Measurements from ENCODE around the gene GSTO2.

The GSTO2 gene

GRCh38 chr10:104286939-104287338 is 18.0 kb downstream of the GSTO2 start:
- Histone ChIP-seq H3K4me1 (ENCODE audit: control insufficient read depth, insufficient read depth, low read length) (peaks cover 23% of the 10 kb centered on the region), H3K4me3 (ENCODE audit: low read length) (no peak overlapping the region), H3K36me3 (ENCODE audit: control insufficient read depth, insufficient read depth, low read length, severe bottlenecking) (no peaks in the 10 kb centered on the region), H3K9me3 (ENCODE audit: control insufficient read depth, low read length) (no peaks in the 10 kb centered on the region), H3K9ac (ENCODE audit: low read length) (no peak overlapping the region), H3K27me3 (replicated peaks; ENCODE audit: control insufficient read depth, insufficient read depth, low read length) (no peaks in the 10 kb centered on the region)
- DNase-seq (ENCODE audit: low read depth): no peak

GRCh38 chr10:104288355-104288754 is 19.4 kb downstream of the GSTO2 start:
- Histone ChIP-seq H3K9ac (ENCODE audit: low read length) (no peak overlapping the region), H3K4me1 (ENCODE audit: control insufficient read depth, insufficient read depth, low read length) (peaks cover 24% of the 10 kb centered on the region)

GRCh38 chr10:104291439-104291951 is 22.5 kb downstream of the GSTO2 start:
- Histone ChIP-seq H3K4me1 (ENCODE audit: control insufficient read depth, insufficient read depth, low read length) (peaks cover 11% of the 10 kb centered on the region), H3K9me3 (ENCODE audit: control insufficient read depth, low read length) (no peaks in the 10 kb centered on the region), H3K9ac (ENCODE audit: low read length) (peak overlapping the region; percentile 61), H3K27me3 (replicated peaks; ENCODE audit: control insufficient read depth, insufficient read depth, low read length) (no peaks in the 10 kb centered on the region), H3K36me3 (ENCODE audit: control insufficient read depth, insufficient read depth, low read length, severe bottlenecking) (no peaks in the 10 kb centered on the region), H3K4me3 (ENCODE audit: low read length) (peak overlapping the region; percentile 70)
- DNase-seq (ENCODE audit: low read depth): peak; percentile 96

More at GRCh38 chr10:104288355-104288754, 19.4 kb downstream of the GSTO2 start:
- DNase-seq (ENCODE audit: low read depth): no peak
- no peaks in the 10 kb centered on the region for H3K36me3 ChIP-seq (ENCODE audit: control insufficient read depth, insufficient read depth, low read length, severe bottlenecking)
- H3K9me3 ChIP-seq (ENCODE audit: control insufficient read depth, low read length): no peaks in the 10 kb centered on the region
- no peak overlapping the region for H3K4me3 ChIP-seq (ENCODE audit: low read length)
- H3K27me3 ChIP-seq (replicated peaks; ENCODE audit: control insufficient read depth, insufficient read depth, low read length): no peaks in the 10 kb centered on the region

GRCh38 chr10:104293011-104293410 is 24.0 kb downstream of the GSTO2 start:
- no peak overlapping the region for H3K4me3 ChIP-seq (ENCODE audit: low read length)
- peaks cover 11% of the 10 kb centered on the region for H3K4me1 ChIP-seq (ENCODE audit: control insufficient read depth, insufficient read depth, low read length)
- H3K27me3 ChIP-seq (replicated peaks; ENCODE audit: control insufficient read depth, insufficient read depth, low read length): no peaks in the 10 kb centered on the region
- H3K36me3 ChIP-seq (ENCODE audit: control insufficient read depth, insufficient read depth, low read length, severe bottlenecking): no peaks in the 10 kb centered on the region
- no peak for DNase-seq (ENCODE audit: low read depth)
- H3K9me3 ChIP-seq (ENCODE audit: control insufficient read depth, low read length): no peaks in the 10 kb centered on the region
- no peak overlapping the region for H3K9ac ChIP-seq (ENCODE audit: low read length)

GRCh38 chr10:104293781-104294321 is 24.9 kb downstream of the GSTO2 start:
- H3K4me1 ChIP-seq (ENCODE audit: control insufficient read depth, insufficient read depth, low read length): peaks cover 8% of the 10 kb centered on the region
- H3K9me3 ChIP-seq (ENCODE audit: control insufficient read depth, low read length): no peaks in the 10 kb centered on the region
- no peak for DNase-seq (ENCODE audit: low read depth)
- H3K36me3 ChIP-seq (ENCODE audit: control insufficient read depth, insufficient read depth, low read length, severe bottlenecking): no peaks in the 10 kb centered on the region
- H3K27me3 ChIP-seq (replicated peaks; ENCODE audit: control insufficient read depth, insufficient read depth, low read length): no peaks in the 10 kb centered on the region
- H3K9ac ChIP-seq (ENCODE audit: low read length): no peak overlapping the region
- no peak overlapping the region for H3K4me3 ChIP-seq (ENCODE audit: low read length)

GRCh38 chr10:104296687-104297436 is 27.9 kb downstream of the GSTO2 start:
- no peak for DNase-seq (ENCODE audit: low read depth)
- Histone ChIP-seq H3K9me3 (ENCODE audit: control insufficient read depth, low read length) (no peaks in the 10 kb centered on the region), H3K9ac (ENCODE audit: low read length) (no peak overlapping the region), H3K4me1 (ENCODE audit: control insufficient read depth, insufficient read depth, low read length) (peaks cover 22% of the 10 kb centered on the region), H3K4me3 (ENCODE audit: low read length) (no peak overlapping the region), H3K27me3 (replicated peaks; ENCODE audit: control insufficient read depth, insufficient read depth, low read length) (no peaks in the 10 kb centered on the region), H3K36me3 (ENCODE audit: control insufficient read depth, insufficient read depth, low read length, severe bottlenecking) (no peaks in the 10 kb centered on the region)

GRCh38 chr10:104297697-104298660 is 29.0 kb downstream of the GSTO2 start:
- no peak overlapping the region for H3K4me3 ChIP-seq (ENCODE audit: low read length)
- H3K36me3 ChIP-seq (ENCODE audit: control insufficient read depth, insufficient read depth, low read length, severe bottlenecking): no peaks in the 10 kb centered on the region
- H3K27me3 ChIP-seq (replicated peaks; ENCODE audit: control insufficient read depth, insufficient read depth, low read length): no peaks in the 10 kb centered on the region
- peaks cover 20% of the 10 kb centered on the region for H3K4me1 ChIP-seq (ENCODE audit: control insufficient read depth, insufficient read depth, low read length)
- H3K9ac ChIP-seq (ENCODE audit: low read length): no peak overlapping the region
- H3K9me3 ChIP-seq (ENCODE audit: control insufficient read depth, low read length): no peaks in the 10 kb centered on the region
- DNase-seq (ENCODE audit: low read depth): peak; percentile 42

- H3K9me3 ChIP-seq (ENCODE audit: control insufficient read depth, low read length): no peaks in the 10 kb centered on the region
- H3K4me1 ChIP-seq (ENCODE audit: control insufficient read depth, insufficient read depth, low read length): peaks cover 19% of the 10 kb centered on the region
- peak overlapping the region; percentile 27 for H3K4me3 ChIP-seq (ENCODE audit: low read length)
- no peaks in the 10 kb centered on the region for H3K27me3 ChIP-seq (replicated peaks; ENCODE audit: control insufficient read depth, insufficient read depth, low read length)
- DNase-seq (ENCODE audit: low read depth): no peak
- H3K9ac ChIP-seq (ENCODE audit: low read length): no peak overlapping the region
- H3K36me3 ChIP-seq (ENCODE audit: control insufficient read depth, insufficient read depth, low read length, severe bottlenecking): no peaks in the 10 kb centered on the region
These were observed 30.3 kb downstream of the GSTO2 start for GRCh38 chr10:104299031-104299904.

- peak; percentile 86 for DNase-seq (ENCODE audit: low read depth)
- Histone ChIP-seq H3K4me3 (ENCODE audit: low read length) (peak overlapping the region; percentile 0), H3K4me1 (ENCODE audit: control insufficient read depth, insufficient read depth, low read length) (peaks cover 19% of the 10 kb centered on the region)
These were observed 31.2 kb downstream of the GSTO2 start for GRCh38 chr10:104300002-104300735.

GRCh38 chr10:104300736-104301292 is 31.8 kb downstream of the GSTO2 start:
- H3K4me1 ChIP-seq (ENCODE audit: control insufficient read depth, insufficient read depth, low read length): peaks cover 24% of the 10 kb centered on the region
- H3K36me3 ChIP-seq (ENCODE audit: control insufficient read depth, insufficient read depth, low read length, severe bottlenecking): no peaks in the 10 kb centered on the region
- H3K9me3 ChIP-seq (ENCODE audit: control insufficient read depth, low read length): no peaks in the 10 kb centered on the region
- DNase-seq (ENCODE audit: low read depth): peak; percentile 87
- H3K4me3 ChIP-seq (ENCODE audit: low read length): peak overlapping the region; percentile 0
- no peak overlapping the region for H3K9ac ChIP-seq (ENCODE audit: low read length)
- no peaks in the 10 kb centered on the region for H3K27me3 ChIP-seq (replicated peaks; ENCODE audit: control insufficient read depth, insufficient read depth, low read length)

More at GRCh38 chr10:104300002-104300735, 31.2 kb downstream of the GSTO2 start:
- Histone ChIP-seq H3K9me3 (ENCODE audit: control insufficient read depth, low read length) (no peaks in the 10 kb centered on the region), H3K9ac (ENCODE audit: low read length) (no peak overlapping the region), H3K27me3 (replicated peaks; ENCODE audit: control insufficient read depth, insufficient read depth, low read length) (no peaks in the 10 kb centered on the region), H3K36me3 (ENCODE audit: control insufficient read depth, insufficient read depth, low read length, severe bottlenecking) (no peaks in the 10 kb centered on the region)

All from adipocyte (in vitro differentiated cells).